Osteoblast (primary cell): ENCODE data around the gene STYXL1. TPM values are rescaled to one million over a fixed set of nuclear protein-coding genes. Genes with fewer than 3 reads are reported as not detected.

Experiments used
- DNase-seq: peaks from one replicate; pipeline ENCODE4 v3.0.0; 2011; ENCODE audit warnings: low spot score, mixed read lengths; ENCODE audit not compliant: insufficient read length; ENCODE audit errors: missing footprints
- H2AFZ ChIP-seq: 2 replicates; pipeline ENCODE4 v1.6.0; 2011; ENCODE audit warnings: mild to moderate bottlenecking, low read length
- H3K27ac ChIP-seq: 2 replicates; pipeline ENCODE4 v1.5.1; 2011; ENCODE audit warnings: mild to moderate bottlenecking, low read depth, low read length, moderate library complexity
- H3K27me3 ChIP-seq: 2 replicates; pipeline ENCODE4 v1.6.0; 2012; ENCODE audit warnings: mild to moderate bottlenecking, control low read depth, inconsistent platforms, low read length, moderate library complexity; ENCODE audit not compliant: insufficient read depth
- H3K36me3 ChIP-seq: 2 replicates; pipeline ENCODE4 v1.5.1; 2011; ENCODE audit warnings: mild to moderate bottlenecking, low read length, control low read depth, moderate library complexity; ENCODE audit not compliant: insufficient read depth
- H3K4me1 ChIP-seq: 2 replicates; pipeline ENCODE4 v1.5.1; 2011; ENCODE audit warnings: mild to moderate bottlenecking, low read length, control low read depth, moderate library complexity; ENCODE audit not compliant: insufficient read depth
- H3K4me2 ChIP-seq: 2 replicates; pipeline ENCODE4 v1.6.0; 2011; ENCODE audit warnings: mild to moderate bottlenecking, low read length; ENCODE audit not compliant: insufficient read depth
- H3K4me3 ChIP-seq: fragments of 200-600 bp; sonication (generic); 3 replicates; pipeline ENCODE4 v1.5.1; 2012; ENCODE audit warnings: mild to moderate bottlenecking, low read length, inconsistent platforms; ENCODE audit not compliant: insufficient read depth
- H3K79me2 ChIP-seq: 2 replicates; pipeline ENCODE4 v1.6.0; 2012; ENCODE audit warnings: mild to moderate bottlenecking, low read length, control low read depth, inconsistent platforms; ENCODE audit not compliant: insufficient read depth
- H3K9me3 ChIP-seq: 2 replicates; pipeline ENCODE4 v1.5.1; 2011; ENCODE audit warnings: low read depth, low read length, control low read depth
- H4K20me1 ChIP-seq: 2 replicates; pipeline ENCODE4 v1.6.0; 2012; ENCODE audit warnings: mild to moderate bottlenecking, low read length, control low read depth; ENCODE audit not compliant: insufficient read depth
- total RNA-seq: library from RNA; depleted of rRNA; stranded (reverse); fragments of >200 nt; gene quantifications from 2 replicates; pipeline ENCODE4 v1.2.3, GENCODE V29; 2012
- TF ChIP-seq, protein P1 (sequence below): IDR thresholded peaks from 2 replicates; pipeline ENCODE4 v1.5.1; 2011; ENCODE audit warnings: mild to moderate bottlenecking, low read depth, low read length, moderate library complexity; ENCODE audit errors: extremely low read depth

STYXL1 gene
- total RNA-seq, 1 donor, result 23.9 TPM

DNA sequence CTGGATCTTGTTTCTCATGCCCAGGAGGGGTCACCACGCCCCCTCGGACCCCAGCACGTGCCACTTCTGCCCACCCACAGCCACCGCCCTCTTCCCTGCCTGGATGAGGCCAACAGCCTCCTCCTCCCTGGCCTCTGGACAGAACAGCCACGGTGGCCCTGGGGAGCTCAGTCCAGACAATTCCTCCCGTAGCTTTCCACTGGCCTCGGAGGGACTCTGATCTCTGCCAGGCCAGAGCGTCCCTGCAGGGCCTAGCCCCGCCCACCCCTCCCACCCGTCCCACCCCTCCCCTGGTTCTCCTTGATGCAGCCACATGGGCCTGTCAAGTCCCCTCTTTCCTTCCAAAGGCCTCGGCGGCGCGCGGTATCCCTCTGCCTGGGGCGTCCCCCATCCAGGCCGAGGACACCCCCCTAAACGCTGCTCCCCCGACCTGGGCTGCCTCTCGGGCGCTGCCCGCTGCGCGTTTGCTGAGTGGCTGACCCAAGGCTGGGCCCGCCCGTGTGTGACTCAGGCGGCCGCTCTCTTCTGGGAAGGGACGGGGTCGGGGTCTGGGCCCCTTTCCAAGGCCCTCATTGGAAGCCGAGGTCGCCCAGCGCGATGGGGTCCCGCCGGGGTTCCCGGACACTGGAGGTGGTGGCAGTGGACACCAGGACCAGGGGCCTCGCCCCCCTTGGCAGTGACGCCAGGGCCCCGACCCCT, 54.0 kb downstream of the STYXL1 start:
- Histone ChIP-seq H3K9me3 (no peaks in the 10 kb centered on the region), H3K36me3 (peaks cover 11% of the 10 kb centered on the region), H3K4me2 (peak overlapping the region; percentile 91), H3K4me1 (peaks cover 6% of the 10 kb centered on the region), H3K79me2 (peaks cover 7% of the 10 kb centered on the region), H4K20me1 (peaks cover 10% of the 10 kb centered on the region), H2AFZ (peak overlapping the region; percentile 59), H3K4me3 (peak overlapping the region; percentile 93), H3K27ac (peak overlapping the region; percentile 68), H3K27me3 (no peaks in the 10 kb centered on the region)
- peak; percentile 98 for DNase-seq
- TF ChIP-seq, protein P1, sequence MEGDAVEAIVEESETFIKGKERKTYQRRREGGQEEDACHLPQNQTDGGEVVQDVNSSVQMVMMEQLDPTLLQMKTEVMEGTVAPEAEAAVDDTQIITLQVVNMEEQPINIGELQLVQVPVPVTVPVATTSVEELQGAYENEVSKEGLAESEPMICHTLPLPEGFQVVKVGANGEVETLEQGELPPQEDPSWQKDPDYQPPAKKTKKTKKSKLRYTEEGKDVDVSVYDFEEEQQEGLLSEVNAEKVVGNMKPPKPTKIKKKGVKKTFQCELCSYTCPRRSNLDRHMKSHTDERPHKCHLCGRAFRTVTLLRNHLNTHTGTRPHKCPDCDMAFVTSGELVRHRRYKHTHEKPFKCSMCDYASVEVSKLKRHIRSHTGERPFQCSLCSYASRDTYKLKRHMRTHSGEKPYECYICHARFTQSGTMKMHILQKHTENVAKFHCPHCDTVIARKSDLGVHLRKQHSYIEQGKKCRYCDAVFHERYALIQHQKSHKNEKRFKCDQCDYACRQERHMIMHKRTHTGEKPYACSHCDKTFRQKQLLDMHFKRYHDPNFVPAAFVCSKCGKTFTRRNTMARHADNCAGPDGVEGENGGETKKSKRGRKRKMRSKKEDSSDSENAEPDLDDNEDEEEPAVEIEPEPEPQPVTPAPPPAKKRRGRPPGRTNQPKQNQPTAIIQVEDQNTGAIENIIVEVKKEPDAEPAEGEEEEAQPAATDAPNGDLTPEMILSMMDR, result no peak

DNA sequence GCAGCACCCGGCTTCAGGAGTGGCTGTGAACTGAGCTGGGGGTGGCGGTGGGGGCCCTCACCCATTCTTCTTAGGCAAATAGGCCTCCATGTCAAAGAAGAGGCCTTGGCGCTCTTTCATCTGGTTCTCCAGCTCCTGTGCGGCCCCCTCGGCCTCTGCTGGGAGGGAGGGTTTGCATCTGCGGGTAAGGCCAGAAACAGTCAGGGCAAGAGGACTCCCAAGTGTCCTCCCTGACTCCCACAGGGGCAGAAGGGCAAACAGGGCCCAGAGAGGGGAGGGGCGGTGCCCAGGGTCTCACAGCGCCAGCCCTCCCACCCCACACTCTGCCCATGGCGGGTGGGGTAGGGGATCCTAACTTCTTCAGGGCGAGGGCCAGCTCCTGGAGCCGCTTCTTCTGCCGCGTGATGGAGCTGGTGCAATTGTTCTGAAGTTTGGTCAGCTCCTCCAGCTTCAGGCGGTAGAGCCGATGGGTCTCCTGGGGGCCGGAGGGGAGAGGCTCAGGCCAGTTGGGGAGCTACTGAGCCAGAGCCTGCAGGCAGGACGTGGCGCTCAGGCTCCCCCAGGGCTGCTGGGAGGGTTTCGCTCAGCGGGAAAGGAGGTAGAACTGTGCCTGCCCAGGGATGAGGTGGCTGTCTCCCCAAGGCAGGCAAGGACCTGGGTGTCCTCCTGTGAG, 55.6 kb downstream of the STYXL1 start:
- no peak overlapping the region for H2AFZ ChIP-seq
- no peaks in the 10 kb centered on the region for H3K27me3 ChIP-seq
- H3K79me2 ChIP-seq, result peaks cover 7% of the 10 kb centered on the region
- H3K9me3 ChIP-seq, result no peaks in the 10 kb centered on the region
- TF ChIP-seq, protein P1, result no peak
- no peak overlapping the region for H3K27ac ChIP-seq
- no peak overlapping the region for H3K4me3 ChIP-seq
- H4K20me1 ChIP-seq, result peaks cover 10% of the 10 kb centered on the region
- H3K4me2 ChIP-seq, result no peak overlapping the region
- H3K4me1 ChIP-seq, result peaks cover 6% of the 10 kb centered on the region
- peak; percentile 62 for DNase-seq
- H3K36me3 ChIP-seq, result peaks cover 17% of the 10 kb centered on the region

DNA sequence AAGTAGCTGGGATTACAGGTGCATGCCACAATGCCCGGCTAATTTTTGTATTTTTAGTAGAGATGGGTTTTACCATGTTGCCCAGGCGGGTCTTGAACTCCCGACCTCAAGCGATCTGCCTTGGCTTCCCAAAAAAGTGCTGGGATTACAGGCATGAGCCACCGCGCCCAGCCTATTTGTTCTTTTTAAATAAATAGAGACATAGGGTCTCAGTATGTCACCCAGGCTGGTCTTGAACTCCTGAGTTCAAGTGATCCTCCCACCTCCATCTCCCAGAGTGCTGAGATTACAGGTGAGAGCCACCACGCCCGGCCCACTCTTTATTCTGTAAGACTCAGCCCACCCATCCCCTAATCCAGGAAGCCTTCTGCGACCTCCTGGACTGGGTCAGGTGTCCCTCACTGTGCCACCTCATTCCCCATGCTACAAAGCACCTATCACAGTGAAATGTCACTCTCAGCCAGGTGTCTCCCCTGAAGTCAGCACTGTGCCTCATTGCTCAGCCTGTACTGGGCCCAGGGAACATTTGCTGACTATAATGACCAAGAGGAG, 56.2 kb downstream of the STYXL1 start:
- Histone ChIP-seq H3K36me3 (peaks cover 16% of the 10 kb centered on the region), H3K9me3 (no peaks in the 10 kb centered on the region), H3K4me1 (peaks cover 6% of the 10 kb centered on the region), H3K4me2 (no peak overlapping the region), H3K4me3 (no peak overlapping the region), H2AFZ (no peak overlapping the region), H3K27ac (no peak overlapping the region), H3K27me3 (no peaks in the 10 kb centered on the region), H3K79me2 (peaks cover 7% of the 10 kb centered on the region), H4K20me1 (peaks cover 10% of the 10 kb centered on the region)
- DNase-seq, result no peak
- TF ChIP-seq, protein P1, result no peak
